HG02763 (cell line): ENCODE measurements around the gene BTBD9.
A peak's percentile ranks its signal among the peaks of the same experiment; 100 is the strongest.

Source experiments
- ATAC-seq: cut with Tn5 transposase; IDR thresholded peaks from one replicate; pipeline ENCODE4 v1.9.1; 2021; ENCODE audit warnings: mild to moderate bottlenecking, moderate library complexity; ENCODE audit not compliant: unreplicated experiment

The BTBD9 gene

DNA sequence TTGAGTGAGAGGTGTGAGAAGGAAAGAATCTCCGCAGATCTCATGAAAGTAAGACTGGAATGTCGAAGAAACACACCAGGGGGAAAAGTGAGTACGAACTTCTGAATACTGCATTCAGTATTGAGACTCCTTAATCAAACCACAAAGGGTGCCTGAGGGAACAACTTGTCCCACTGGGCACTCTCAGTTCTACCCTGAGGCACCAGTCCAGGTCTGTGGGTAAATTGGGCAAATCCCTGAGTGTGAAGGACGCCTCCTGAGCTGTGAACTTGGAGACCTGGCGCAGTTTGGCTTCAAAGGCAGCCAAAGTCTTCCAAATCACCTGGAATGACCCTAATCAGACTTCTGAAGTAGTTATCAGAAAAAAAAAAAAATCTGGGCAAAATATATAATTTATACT is 329.7 kb downstream of the BTBD9 start:
- ATAC-seq: no peak

DNA sequence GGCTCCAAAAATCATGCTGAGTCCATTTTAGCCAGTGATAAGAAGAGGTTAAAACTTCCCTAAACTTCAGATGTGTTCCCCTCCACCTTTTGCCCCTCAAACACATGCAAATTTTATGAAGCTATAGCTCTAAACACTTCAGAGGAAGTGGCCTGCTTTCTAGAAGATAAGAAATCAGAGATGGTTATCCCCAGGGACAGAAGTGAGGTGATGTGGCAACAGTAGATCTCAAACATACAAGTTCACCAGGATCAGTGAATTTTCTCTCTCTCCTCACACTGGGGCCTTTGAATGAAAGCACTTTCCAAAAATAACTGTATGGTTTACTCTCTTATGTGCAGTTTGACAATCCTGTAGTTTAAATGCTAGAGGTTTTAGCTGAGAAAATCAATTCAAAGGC is 332.0 kb downstream of the BTBD9 start:
- ATAC-seq: peak; percentile 65

DNA sequence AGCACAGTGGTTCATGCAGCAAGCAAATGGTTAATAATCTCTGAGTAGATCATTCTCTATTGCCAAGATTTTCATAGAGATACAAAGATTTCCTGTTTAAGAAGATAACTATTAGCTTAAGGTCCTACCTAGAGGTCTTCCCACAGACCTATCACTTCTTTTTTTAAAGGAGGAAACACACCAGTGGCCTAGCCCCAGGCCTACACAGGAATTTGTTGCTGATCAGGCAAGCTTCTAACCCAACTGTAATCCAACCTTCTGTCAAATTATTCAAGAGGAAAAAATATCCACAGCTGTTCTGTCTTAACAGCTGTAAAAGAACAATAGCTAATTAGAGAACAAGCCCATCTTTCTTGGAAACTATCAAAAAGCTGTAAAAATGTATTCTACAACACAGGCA is 332.8 kb downstream of the BTBD9 start:
- no peak for ATAC-seq

DNA sequence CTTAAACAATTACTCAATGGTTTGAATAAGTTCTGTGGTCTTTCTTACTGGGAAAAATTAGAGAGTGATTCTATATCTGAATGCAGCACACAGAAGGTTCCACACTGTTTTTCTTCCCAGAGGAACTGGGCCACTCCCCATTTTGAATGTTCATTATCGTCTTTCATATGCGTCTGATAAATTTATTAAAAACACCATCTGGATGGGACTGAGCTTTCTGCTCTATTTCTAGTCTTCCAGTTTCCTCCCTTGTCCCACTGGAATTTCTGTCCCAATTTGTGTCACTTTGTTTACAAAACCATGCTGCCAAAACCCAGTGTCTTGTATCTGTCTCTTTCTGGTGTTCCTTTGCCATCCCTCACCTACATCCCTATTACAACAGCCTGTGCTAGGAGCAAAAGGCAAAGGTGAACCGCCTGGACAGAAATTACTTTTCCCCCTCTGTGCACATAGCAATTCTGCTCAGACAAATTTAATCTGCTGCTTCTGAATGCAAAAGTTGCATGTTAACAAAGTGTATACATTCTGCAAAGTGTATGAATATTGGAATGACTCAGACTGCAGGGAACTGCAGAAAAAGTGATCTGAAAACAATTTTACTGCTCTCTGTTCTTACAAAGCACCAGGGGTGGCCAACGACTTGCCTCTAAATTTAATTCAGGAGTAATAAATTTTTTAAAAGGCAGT is 333.6 kb downstream of the BTBD9 start:
- ATAC-seq: no peak

DNA sequence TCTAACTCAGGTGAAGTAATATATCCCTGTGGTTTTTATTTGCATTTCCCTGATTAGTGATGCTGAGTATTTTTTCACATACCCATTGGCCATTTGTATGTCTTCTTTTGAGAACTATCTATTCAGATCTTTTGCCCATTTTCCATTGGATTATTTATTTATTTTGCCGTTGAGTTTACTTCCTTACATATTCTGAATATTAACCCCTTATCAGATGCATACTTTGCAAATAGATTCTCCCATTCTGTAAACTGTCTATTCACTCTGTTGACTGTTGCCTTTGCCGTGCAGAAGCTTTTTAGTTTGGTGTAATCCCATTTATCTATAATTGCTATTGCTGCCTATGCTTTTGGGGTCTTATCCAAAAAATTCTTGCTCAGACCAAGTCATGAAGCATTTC is 336.9 kb downstream of the BTBD9 start:
- ATAC-seq: no peak

DNA sequence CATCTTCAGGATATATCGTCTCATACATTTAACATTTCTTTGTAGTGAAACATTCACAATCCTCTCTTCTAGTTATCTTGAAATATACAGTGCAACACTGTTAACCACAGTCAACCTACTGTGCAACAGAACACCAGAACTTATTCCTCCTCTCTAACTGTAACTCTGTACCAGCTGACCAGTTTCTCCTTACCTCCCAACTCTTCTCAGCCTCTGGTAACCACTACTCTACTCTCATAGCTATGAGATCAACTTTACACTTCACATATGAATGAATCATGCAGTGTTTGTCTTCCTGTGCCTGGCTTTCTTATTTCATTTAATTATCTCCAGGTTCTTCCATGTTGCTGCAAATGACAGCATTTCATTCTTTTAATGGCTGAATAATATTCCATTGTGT is 337.6 kb downstream of the BTBD9 start:
- no peak for ATAC-seq

DNA sequence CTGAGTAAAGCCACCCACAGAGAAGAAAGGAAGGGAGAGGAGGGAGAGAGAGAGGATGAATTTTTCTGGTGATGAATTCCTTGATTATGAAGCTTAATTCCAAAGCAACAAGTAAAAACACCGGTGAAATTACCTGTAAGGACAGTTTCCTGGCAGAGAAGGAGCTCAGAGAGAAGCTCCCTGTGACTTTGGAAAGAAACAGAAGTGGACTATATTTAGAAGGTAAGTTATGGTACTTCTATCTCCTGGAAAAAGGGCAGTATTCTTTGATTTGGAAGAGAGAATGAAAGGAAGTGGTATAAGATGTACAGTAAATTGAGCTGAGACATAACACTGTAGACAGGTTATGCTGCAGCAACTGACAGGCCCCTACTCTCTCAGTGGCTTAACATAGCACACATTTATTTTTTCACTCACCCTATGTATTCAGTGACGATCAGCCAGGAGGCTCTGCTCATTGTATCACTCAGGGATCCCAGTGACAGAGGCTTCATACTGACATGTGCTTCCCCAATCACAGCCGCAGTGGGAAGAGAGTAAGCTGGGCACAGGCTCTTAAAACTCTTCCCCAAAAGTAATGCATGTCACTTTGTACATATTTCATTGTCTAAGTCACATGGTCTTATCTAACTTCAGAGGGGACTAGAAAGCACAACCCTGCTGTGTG is 349.5 kb downstream of the BTBD9 start:
- no peak for ATAC-seq

DNA sequence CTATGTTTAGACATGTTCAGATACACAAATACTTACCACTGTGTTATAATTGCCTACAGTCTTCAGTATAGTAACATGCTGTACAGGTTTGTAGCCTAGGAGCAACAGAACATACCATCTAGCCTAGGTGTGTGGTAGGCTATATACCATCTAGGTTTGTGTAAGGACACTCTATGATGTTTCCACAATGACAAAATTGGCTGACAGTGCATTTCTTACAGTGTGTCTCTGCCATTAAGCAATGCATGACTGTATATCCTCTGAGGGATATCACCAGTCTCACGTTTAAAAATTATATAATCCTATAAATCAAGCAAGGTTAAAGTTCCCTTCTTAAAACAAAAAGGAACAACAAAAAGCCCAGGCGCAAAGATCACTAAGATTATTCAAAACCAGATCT is 352.2 kb downstream of the BTBD9 start:
- no peak for ATAC-seq

DNA sequence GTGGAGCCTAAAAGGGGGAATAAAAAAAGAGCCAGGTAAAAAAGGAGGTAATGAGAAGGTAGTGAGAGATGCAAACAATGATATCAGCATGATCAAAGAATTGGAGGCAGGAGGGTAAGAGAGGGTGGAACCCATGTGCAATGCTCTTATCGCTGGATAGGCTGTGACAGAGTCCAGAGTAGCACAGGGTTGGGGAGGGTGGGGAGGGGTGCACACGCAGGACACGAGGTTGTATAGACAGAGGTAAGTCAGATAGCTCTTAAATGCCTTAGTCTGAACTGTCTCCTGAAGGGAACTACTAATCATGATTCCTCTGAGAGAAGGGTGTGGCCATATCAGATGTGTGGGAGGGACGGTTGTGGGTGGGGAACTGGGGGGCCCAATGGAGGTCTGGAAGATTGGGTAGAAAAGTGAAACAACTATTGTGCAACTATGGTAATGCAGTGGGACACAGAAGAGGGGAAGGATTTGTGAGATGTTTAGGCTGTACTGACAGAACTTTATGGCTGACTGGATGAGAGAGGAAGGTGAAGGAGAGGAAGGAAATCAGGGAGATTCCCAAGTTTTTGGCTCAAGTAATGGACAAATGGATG is 354.8 kb downstream of the BTBD9 start:
- no peak for ATAC-seq

DNA sequence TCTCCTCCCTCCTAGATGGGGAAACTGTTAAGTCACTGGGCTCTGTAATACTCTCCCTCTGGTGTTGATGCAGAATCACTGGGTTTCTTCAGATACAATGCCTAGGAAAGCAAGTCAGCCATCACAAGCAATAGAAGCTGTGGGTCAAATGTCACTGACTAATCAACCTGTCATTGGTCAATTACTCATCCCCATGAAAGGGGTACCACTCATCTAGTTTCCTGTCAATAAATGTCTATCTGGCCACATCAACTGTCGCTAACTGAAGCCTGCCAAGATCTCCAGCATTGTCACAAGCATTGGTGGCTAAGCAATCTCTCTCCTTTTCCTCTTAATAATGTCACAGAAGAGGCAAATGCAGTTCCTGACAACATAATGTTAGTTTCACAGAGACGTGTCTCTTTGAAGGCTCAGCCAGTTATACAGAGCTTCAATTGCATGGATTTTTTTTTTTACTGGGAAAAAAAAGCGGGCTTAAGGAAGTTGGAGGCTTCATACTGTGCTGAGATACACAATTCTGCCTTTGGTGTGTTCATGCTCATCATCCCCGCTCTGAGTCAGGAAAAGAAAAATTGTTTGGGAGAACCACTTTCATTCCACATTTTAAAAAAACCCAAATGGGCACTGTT is 355.9 kb downstream of the BTBD9 start:
- ATAC-seq: no peak

DNA sequence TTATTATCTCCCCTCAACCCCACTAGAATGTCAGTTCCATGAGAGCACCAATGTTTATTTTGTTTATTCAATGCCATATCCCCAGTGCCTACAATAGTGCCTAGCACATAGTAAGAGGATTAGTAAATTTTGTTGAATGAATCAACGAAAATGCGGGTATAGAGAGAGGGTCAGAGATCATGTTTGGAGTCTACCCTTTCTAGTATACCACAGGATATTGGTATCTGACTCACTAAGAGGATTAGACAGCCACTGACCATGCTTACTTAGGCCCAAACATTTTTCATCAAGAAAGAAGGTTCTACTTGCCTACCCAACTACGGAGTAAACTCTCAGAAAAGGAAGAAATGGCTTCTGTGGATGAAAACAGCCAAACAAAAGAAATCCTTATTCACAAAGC is 356.8 kb downstream of the BTBD9 start:
- ATAC-seq: no peak

DNA sequence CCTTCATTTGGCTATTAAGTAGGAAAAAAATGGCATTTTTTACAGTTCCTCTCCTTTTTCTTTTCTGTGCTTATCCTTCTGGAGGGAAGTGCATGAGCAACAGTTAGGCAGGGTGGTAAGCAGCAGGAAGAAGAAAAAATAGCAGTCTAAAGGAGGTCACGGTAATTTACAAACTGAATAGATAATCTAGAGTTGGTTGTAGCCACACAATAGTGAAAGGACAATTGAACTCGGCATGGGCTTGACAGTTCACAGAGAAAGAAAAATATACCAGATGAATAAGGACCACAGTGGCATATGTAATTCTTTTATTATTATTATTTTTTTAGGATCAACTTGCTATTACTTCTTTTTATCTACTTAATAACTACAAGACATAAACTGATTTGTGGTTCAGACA is 358.6 kb downstream of the BTBD9 start:
- no peak for ATAC-seq

DNA sequence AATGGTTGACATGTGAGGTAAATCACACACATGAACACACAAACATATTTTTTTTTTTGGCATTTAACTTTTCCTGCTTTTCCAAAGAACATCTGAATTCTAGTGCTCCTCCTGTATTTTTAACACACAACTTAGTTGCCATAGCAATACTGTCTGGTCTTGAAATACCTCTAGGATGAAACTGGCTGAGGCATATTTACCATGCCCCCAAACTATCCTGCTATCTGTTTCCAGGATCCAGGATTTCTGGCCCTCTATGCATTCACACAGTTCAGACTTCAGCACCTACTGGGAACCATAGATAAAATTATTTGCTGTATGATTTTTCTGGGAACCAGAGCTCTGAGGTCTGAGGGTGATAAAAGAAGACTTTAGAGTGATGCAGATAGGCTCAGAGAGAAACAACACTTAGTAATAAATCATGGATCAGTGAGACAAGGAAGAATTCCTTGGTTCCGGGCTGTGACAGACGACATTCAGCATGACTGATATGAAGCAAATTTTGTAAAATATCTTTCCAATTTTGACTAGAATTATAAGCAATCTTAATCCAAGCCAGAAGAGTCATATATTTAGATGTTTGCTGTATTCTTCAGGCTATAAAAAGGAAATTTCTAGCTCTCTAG is 359.7 kb downstream of the BTBD9 start:
- ATAC-seq: no peak

DNA sequence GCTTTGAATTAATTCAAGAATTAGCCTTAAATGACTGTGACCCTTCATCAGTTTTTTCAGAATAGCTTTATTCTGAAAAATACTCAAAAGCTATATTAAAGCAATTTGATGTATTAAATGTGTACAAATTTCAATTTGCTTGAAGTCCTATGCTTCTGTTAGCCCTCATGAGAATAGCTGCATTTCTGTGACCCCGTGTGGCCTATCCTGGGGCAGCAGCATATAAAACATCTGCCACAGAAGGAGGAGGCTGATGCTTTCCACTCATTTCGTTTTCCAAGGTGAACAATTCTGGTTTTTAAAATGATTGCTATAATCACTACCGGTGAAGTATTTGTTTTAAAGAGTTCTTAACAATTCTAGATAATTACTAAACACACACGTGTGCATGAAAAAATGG is 360.3 kb downstream of the BTBD9 start:
- no peak for ATAC-seq

DNA sequence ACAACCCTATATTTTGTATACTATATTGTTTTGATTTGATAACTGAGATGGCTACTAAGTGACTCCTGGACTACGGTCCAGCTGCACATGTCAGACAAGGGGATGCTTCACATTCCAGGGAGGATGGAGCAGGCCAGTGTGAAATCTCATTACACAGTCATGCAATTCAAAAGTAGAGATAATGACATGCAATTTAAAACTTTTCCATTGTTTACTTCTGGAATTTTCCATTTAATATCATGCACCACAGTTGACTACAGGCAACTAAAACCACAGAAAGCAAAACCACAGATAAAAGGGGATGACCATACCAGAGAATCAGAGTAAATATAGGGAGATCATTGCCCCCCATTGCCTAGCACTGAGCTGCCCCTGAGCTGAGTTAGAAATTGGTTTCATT is 366.4 kb downstream of the BTBD9 start:
- no peak for ATAC-seq

DNA sequence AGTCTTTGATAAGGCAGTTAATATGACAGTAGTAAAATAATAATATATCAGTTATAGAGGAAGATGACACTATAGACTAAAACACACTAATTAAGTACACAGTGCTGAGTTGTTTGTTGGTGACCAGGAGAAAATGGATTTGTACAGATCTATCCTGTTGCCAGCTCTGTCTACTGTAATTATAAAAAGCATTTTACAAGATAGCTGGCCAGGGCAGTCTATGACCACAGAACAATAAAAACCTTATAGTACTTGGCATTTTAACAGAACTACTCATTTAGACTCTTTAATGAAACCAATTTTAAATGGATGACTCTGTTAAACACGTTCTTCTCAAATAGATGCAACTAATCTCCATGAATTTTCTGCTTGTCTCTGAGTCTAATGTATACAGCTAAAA is 367.5 kb downstream of the BTBD9 start:
- ATAC-seq: no peak

DNA sequence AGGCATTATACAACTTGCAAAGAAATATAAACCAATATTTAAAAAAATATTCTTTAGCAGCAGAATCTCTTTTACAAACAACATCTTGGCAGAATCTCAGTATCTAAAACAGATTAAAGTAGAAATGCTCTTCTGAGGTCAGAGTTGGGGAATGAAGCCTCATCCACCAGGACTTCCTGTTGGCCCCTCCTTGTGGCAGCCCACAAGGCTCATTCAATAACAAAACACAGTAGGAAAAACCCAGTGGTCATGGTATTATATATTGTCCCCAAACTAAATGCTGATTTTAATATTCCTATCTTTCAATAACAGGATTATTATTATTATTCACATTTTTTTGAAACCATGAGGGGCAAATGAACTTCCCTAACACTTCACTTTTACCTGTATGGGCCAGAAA is 368.6 kb downstream of the BTBD9 start:
- ATAC-seq: no peak

DNA sequence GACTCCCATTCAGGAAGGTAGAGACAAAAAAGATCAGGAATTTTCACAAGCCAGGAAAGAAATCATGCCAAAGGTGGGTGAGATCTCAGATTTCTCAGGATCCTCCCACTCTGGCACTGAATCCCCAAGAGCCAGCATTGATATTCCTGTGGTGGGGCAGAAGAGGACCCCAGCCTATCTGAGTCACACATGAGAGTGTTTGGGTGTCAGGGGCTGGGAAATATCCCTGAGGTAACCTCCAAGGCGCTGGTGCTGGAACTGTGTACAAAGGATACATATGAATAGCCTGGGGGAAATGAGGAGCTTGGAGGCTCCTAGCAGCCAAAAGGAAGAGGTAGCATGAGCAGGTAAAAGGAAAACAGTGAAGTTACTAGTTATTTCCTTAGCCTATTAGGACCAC is 369.4 kb downstream of the BTBD9 start:
- no peak for ATAC-seq

DNA sequence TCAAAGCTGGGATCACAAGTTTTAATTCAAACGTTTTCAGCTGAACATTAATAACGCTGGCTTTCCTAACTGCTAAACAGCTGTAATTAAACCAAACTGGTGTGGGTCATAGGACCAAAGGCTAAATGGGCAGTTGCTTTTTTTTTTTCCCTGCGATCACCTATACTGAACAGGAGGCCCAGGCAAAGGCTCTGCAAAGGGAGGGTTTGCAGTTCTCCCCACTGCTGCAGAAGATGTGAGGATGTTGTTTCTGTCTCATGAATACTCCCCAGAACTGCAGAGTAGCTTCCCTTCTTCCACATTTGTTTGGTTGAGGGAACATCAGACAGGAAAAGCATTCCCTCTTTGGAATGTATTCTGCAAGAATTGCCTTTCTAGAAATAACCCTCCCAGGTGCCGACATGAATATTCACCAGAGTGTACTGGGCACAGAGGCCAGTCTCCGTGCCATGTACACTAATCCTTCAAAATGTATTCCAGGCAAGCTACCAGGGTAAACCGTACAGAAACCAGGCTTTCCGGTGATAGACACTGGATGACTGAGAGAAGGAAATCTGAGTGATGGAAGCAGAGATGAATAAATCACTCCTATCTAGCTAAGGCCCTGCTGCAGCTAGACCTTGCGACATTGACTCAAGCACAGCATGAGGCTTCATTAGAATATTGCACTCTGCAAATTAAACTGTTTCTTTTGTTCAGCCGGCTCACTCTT is 370.1 kb downstream of the BTBD9 start:
- ATAC-seq: no peak

DNA sequence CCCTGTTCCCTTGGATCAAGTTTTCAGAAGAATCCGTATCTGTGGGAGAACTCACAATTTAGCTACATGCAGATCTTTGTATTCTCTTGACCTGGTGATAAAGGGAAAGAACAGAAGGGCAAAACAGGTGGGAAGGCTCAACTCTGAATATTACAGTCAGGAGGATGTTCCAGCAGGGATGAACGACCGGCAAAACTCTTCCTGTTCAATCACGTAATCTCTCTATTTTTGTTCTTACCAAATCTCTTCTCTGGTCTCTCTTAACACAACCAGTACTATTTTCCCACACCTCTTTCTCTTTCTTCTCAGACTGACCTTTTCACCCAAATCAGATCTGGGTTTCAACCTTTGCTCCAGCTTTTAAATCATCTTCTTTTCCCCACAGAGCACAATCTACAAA is 371.4 kb downstream of the BTBD9 start:
- ATAC-seq: no peak

DNA sequence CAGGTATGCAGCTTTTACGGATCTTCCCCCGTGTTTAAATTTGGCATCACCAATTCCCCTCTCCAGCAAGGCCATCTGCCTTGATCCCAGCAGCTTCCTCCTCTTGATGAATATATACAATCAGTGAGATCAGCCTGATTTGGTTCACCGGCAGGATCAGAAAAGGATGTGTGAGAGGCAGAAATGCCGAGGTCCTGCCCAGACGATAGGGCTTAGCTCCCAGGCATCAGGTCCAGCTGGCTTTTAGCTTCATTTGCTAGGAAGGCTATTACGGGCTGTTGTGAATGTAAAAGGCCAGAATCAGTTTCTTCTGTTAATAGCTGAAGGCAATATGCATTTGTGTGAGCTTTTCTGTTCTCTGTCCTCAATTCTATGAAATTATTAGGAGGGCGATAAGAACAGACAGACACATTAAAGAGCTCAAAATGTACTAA is 372.8 kb downstream of the BTBD9 start:
- ATAC-seq: no peak
